HG03108 (cell line): ENCODE data around the gene WDFY4.

Experiments
- ATAC-seq: cut with Tn5 transposase; IDR thresholded peaks from one replicate; pipeline ENCODE4 v1.9.1; 2021; ENCODE audit warnings: moderate library complexity; ENCODE audit not compliant: unreplicated experiment

WDFY4 gene

GRCh38 chr10:48789486-48790456 lies 105.1 kb downstream of the WDFY4 start:
- ATAC-seq = no peak

- ATAC-seq = no peak
These were observed 105.9 kb downstream of the WDFY4 start for GRCh38 chr10:48790457-48791044.

- no peak for ATAC-seq
These were observed 106.7 kb downstream of the WDFY4 start for GRCh38 chr10:48791267-48791928.

GRCh38 chr10:48792121-48792520 lies 107.4 kb downstream of the WDFY4 start:
- ATAC-seq = no peak

GRCh38 chr10:48792687-48793096 lies 108.0 kb downstream of the WDFY4 start:
- no peak for ATAC-seq

GRCh38 chr10:48794074-48794473 lies 109.4 kb downstream of the WDFY4 start:
- no peak for ATAC-seq

- no peak for ATAC-seq
These were observed 112.1 kb downstream of the WDFY4 start for GRCh38 chr10:48796713-48797245.

GRCh38 chr10:48797830-48798229 lies 113.2 kb downstream of the WDFY4 start:
- no peak for ATAC-seq

GRCh38 chr10:48798481-48799254 lies 114.0 kb downstream of the WDFY4 start:
- no peak for ATAC-seq

GRCh38 chr10:48799341-48800006 lies 114.8 kb downstream of the WDFY4 start:
- no peak for ATAC-seq

- ATAC-seq = no peak
These were observed 115.5 kb downstream of the WDFY4 start for GRCh38 chr10:48800007-48800675.

GRCh38 chr10:48801001-48801421 lies 116.3 kb downstream of the WDFY4 start:
- ATAC-seq = no peak

GRCh38 chr10:48802611-48803071 lies 118.0 kb downstream of the WDFY4 start:
- peak; percentile 86 for ATAC-seq

GRCh38 chr10:48803801-48804584 lies 119.3 kb downstream of the WDFY4 start:
- ATAC-seq = no peak

GRCh38 chr10:48804740-48805182 lies 120.1 kb downstream of the WDFY4 start:
- no peak for ATAC-seq

GRCh38 chr10:48805411-48805810 lies 120.7 kb downstream of the WDFY4 start:
- ATAC-seq = no peak

- ATAC-seq = no peak
These were observed 121.2 kb downstream of the WDFY4 start for GRCh38 chr10:48805848-48806247.

GRCh38 chr10:48806342-48806741 lies 121.7 kb downstream of the WDFY4 start:
- ATAC-seq = no peak
